Measurements from ENCODE around the gene EPN1. TPM values are rescaled to one million over a fixed set of nuclear protein-coding genes. Genes with fewer than 3 reads are reported as not detected.

EPN1 gene
- polyA plus RNA-seq, 1 donor (not counting 4 experiments of a cell fraction or from before 2014, with no cell fraction given) = 23.3 TPM

DNA sequence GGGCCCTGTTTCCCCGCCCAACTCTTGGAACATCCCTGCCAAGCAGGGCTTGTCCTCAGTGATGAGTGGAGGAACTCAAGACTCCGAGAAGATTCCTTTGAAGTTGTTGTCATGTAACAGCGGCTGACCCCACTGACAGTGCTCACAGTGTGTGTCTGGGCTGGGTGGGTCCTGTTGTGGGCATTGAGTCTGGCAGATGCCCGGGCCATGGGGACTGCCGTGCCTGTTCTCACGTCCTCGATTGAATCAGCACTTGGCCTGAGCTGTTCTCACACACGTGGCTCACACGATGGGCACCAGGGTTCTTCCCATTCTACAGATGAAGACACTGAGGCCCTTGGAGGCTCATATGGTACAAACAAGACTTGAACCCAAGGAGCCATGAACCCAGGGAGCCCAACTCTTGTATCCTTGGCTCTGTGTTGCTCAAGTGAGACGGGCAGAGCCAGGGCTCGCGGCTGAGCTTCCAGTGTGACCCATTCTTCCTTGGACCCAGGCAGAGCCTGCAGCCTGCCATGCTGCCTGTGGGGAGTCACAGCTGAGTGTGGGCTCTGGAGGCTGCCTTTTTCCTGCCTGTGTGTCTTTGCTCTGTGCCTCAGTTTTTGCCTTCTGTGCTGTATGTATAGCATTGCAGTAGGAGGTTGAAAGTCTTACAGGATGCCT is 8.6 kb upstream of the EPN1 start:
- H2AFZ ChIP-seq (ENCODE audit: control insufficient read depth, low read length) = no peak overlapping the region
- dilution Hi-C loops (cut with MboI; ENCODE audit: extremely low pct_ligation_motif_present, low sequenced_read_pairs) = no loop called here
- no peak overlapping the region for H3K4me2 ChIP-seq (ENCODE audit: control insufficient read depth, extremely low read depth, insufficient read depth, low read depth, low read length)
- H3K79me2 ChIP-seq (ENCODE audit: control insufficient read depth, insufficient read depth, low read length) = peaks cover 93% of the 10 kb centered on the region
- DNase-seq (ENCODE audit: low read depth, low spot score) (no peak), FAIRE-seq (no peak)
- no peak overlapping the region for H3K27ac ChIP-seq (ENCODE audit: control insufficient read depth, insufficient read depth, low read length)
- peaks cover 60% of the 10 kb centered on the region in 2 experiments for H3K36me3 ChIP-seq (ENCODE audit: control insufficient read depth in 2 of 2, extremely low read depth in 1 of 2, insufficient read depth in 2 of 2, low read length in 2 of 2)
- H3K9me1 ChIP-seq (ENCODE audit: control insufficient read depth, extremely low read depth, insufficient read depth, low read length) = peaks cover 2% of the 10 kb centered on the region
- no peak overlapping the region for H3K9ac ChIP-seq (ENCODE audit: control insufficient read depth, extremely low read depth, insufficient read depth, low read length)
- no peaks in the 10 kb centered on the region for H3K9me3 ChIP-seq (ENCODE audit: control insufficient read depth, low read depth, low read length)
- H4K20me1 ChIP-seq (ENCODE audit: control insufficient read depth, extremely low read depth, insufficient read depth, low read length) = peaks cover 48% of the 10 kb centered on the region
- H3K4me1 ChIP-seq (ENCODE audit: control insufficient read depth, extremely low read depth, insufficient read depth, low read length) = peaks cover 9% of the 10 kb centered on the region
- TF ChIP-seq, protein P1, sequence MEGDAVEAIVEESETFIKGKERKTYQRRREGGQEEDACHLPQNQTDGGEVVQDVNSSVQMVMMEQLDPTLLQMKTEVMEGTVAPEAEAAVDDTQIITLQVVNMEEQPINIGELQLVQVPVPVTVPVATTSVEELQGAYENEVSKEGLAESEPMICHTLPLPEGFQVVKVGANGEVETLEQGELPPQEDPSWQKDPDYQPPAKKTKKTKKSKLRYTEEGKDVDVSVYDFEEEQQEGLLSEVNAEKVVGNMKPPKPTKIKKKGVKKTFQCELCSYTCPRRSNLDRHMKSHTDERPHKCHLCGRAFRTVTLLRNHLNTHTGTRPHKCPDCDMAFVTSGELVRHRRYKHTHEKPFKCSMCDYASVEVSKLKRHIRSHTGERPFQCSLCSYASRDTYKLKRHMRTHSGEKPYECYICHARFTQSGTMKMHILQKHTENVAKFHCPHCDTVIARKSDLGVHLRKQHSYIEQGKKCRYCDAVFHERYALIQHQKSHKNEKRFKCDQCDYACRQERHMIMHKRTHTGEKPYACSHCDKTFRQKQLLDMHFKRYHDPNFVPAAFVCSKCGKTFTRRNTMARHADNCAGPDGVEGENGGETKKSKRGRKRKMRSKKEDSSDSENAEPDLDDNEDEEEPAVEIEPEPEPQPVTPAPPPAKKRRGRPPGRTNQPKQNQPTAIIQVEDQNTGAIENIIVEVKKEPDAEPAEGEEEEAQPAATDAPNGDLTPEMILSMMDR (optimal IDR thresholded peaks at IDR 0.05 in 1 of 3, IDR thresholded peaks at IDR 0.05 in 1 of 3, conservative IDR thresholded peaks at IDR 0.05 in 1 of 3; ENCODE audit: extremely low read depth in 1 of 3, insufficient read depth in 2 of 3, low read length in 3 of 3) = no peak
- no peak for TF ChIP-seq EZH2 (IDR thresholded peaks at IDR 0.05; ENCODE audit: low read length)
- H3K27me3 ChIP-seq (ENCODE audit: control insufficient read depth, extremely low read depth, insufficient read depth, low read length) = no peaks in the 10 kb centered on the region
- H3K4me3 ChIP-seq (ENCODE audit: control insufficient read depth in 2 of 3, extremely low read depth in 1 of 3, insufficient read depth in 2 of 3, low read depth in 1 of 3, low read length in 3 of 3) = no peak overlapping the region

DNA sequence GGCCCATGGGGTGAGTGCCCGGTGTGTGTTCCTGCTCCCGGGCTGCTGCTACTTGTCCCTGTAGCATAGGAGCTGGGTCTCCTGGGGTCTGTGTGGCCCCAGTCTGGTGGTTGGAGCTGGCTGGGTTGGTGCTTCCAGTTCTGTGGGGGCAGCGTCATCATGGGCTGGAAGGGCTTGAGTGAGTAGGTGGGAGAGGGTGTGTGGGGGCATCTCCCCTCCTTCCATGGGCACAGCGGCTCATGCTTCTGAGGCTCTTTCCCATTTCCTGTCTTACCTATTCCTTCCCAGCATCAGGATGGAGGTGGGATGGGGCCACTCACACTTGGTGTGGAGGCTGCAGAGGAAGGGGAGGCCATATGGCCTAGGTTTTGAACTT is 8.0 kb upstream of the EPN1 start:
- FAIRE-seq (no peak), DNase-seq (ENCODE audit: low read depth, low spot score) (no peak)
- no peaks in the 10 kb centered on the region for H3K9me3 ChIP-seq (ENCODE audit: control insufficient read depth, low read depth, low read length)
- peaks cover 48% of the 10 kb centered on the region for H4K20me1 ChIP-seq (ENCODE audit: control insufficient read depth, extremely low read depth, insufficient read depth, low read length)
- H3K36me3 ChIP-seq (ENCODE audit: control insufficient read depth in 2 of 2, extremely low read depth in 1 of 2, insufficient read depth in 2 of 2, low read length in 2 of 2) = peaks cover 54 to 55% of the 10 kb centered on the region in 2 experiments
- no peaks in the 10 kb centered on the region for H3K27me3 ChIP-seq (ENCODE audit: control insufficient read depth, extremely low read depth, insufficient read depth, low read length)
- peaks cover 2% of the 10 kb centered on the region for H3K9me1 ChIP-seq (ENCODE audit: control insufficient read depth, extremely low read depth, insufficient read depth, low read length)
- peaks cover 9% of the 10 kb centered on the region for H3K4me1 ChIP-seq (ENCODE audit: control insufficient read depth, extremely low read depth, insufficient read depth, low read length)
- H3K9ac ChIP-seq (ENCODE audit: control insufficient read depth, extremely low read depth, insufficient read depth, low read length) = no peak overlapping the region
- H3K4me3 ChIP-seq (ENCODE audit: control insufficient read depth in 2 of 3, extremely low read depth in 1 of 3, insufficient read depth in 2 of 3, low read depth in 1 of 3, low read length in 3 of 3) = no peak overlapping the region
- no peak for TF ChIP-seq EZH2 (IDR thresholded peaks at IDR 0.05; ENCODE audit: low read length)
- TF ChIP-seq, protein P1 (optimal IDR thresholded peaks at IDR 0.05 in 1 of 3, IDR thresholded peaks at IDR 0.05 in 1 of 3, conservative IDR thresholded peaks at IDR 0.05 in 1 of 3; ENCODE audit: extremely low read depth in 1 of 3, insufficient read depth in 2 of 3, low read length in 3 of 3) = no peak
- H3K4me2 ChIP-seq (ENCODE audit: control insufficient read depth, extremely low read depth, insufficient read depth, low read depth, low read length) = no peak overlapping the region
- dilution Hi-C loops (cut with MboI; ENCODE audit: extremely low pct_ligation_motif_present, low sequenced_read_pairs) = no loop called here
- no peak overlapping the region for H2AFZ ChIP-seq (ENCODE audit: control insufficient read depth, low read length)
- H3K79me2 ChIP-seq (ENCODE audit: control insufficient read depth, insufficient read depth, low read length) = peaks cover 90% of the 10 kb centered on the region
- no peak overlapping the region for H3K27ac ChIP-seq (ENCODE audit: control insufficient read depth, insufficient read depth, low read length)
